Measurements from ENCODE around the gene DUSP6.

Gene DUSP6, protein sequence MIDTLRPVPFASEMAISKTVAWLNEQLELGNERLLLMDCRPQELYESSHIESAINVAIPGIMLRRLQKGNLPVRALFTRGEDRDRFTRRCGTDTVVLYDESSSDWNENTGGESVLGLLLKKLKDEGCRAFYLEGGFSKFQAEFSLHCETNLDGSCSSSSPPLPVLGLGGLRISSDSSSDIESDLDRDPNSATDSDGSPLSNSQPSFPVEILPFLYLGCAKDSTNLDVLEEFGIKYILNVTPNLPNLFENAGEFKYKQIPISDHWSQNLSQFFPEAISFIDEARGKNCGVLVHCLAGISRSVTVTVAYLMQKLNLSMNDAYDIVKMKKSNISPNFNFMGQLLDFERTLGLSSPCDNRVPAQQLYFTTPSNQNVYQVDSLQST

GRCh38 chr12:89352492-89353187 lies at the start of gene DUSP6:
DUSP6 (minus strand) TSS chr12:89352501; CDS start chr12:89352039, 462 bp downstream.
- DNase-seq (ENCODE audit: low read depth), result peak; percentile 75

DNA sequence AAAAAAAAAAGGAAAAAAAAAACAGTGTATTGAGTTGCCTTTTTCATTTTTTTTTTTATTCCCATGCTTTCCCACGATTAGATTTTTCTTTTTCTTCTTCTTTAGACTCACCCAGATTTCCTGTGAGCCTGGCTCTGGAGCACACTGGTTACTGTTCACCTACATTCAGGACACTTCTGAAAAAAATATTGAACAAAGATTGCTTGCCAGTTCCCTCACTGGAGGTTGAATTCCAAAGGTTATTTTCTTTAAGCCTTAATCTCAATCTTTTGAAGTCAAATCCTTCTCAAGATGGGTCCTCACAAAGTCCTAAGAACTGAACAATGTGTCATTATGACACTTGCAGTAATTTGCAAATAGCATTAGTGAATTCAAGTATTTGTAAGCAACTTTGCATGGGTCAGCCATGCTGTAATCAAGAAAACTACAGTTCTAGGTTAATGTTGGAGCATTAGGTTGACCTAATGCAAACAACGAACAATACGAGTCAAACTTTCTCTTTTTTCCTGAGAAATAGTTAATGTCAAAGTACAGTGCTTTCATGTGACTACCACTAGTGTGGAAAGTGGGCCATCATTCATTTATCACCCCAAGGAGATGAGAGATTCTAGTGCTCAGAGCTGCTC lies 49.2 kb upstream of the DUSP6 start:
- no peak for DNase-seq (ENCODE audit: low read depth)

DNA sequence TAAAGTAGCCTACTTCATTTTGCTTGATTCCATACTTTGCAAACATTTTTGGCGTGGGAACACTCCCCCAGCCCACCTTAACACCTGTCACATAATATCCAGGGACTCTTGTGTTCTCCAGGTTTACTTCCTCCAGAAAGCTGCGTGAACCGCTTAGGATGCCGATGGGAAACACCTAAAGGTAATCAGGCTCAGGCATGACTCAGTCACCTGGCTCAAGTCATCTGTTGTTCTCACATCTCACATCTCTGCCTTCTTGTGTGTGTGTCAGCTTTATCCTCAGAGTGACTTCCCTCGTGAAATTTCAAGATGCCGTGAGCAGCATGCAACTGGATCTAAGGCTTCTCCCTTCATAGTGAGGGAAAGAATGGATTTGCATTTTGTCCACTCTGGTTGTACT lies 48.1 kb upstream of the DUSP6 start:
- DNase-seq (ENCODE audit: low read depth), result no peak

GRCh38 chr12:89395712-89396111 lies 43.4 kb upstream of the DUSP6 start:
- DNase-seq (ENCODE audit: low read depth), result no peak

- DNase-seq (ENCODE audit: low read depth), result no peak
Observed at GRCh38 chr12:89393551-89394121, 41.3 kb upstream of the DUSP6 start.

- no peak for DNase-seq (ENCODE audit: low read depth)
Observed at GRCh38 chr12:89392391-89392790, 40.1 kb upstream of the DUSP6 start.

DNA sequence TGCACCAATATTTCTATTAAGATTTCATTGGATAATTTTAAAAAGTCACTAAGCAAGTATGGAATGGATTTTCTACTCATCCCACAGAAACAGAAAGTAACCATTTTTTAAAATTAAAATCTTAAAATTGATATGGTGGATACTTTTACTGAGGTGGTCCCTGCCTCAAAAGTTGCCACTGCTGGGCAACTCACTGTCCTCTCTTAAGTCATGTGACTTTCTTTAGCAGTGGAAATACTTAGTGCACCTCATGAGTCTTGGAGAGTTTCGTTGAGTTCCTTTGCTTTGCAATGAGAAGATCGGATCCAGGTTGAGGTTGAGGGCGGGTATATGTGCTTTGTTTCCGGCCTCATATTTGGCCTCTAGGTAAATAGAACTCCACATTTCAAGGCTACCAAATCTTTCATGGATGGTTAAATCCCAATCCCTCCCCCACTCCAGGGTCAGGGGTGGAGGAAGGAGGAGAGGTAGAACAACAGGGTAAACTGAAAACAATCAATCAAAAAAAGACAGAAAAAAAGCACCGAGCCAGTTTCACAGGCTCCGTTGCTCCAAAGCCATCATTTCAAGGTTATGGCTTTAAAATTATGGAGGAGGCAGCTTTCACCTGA lies 39.5 kb upstream of the DUSP6 start:
- no peak for DNase-seq (ENCODE audit: low read depth)

DNA sequence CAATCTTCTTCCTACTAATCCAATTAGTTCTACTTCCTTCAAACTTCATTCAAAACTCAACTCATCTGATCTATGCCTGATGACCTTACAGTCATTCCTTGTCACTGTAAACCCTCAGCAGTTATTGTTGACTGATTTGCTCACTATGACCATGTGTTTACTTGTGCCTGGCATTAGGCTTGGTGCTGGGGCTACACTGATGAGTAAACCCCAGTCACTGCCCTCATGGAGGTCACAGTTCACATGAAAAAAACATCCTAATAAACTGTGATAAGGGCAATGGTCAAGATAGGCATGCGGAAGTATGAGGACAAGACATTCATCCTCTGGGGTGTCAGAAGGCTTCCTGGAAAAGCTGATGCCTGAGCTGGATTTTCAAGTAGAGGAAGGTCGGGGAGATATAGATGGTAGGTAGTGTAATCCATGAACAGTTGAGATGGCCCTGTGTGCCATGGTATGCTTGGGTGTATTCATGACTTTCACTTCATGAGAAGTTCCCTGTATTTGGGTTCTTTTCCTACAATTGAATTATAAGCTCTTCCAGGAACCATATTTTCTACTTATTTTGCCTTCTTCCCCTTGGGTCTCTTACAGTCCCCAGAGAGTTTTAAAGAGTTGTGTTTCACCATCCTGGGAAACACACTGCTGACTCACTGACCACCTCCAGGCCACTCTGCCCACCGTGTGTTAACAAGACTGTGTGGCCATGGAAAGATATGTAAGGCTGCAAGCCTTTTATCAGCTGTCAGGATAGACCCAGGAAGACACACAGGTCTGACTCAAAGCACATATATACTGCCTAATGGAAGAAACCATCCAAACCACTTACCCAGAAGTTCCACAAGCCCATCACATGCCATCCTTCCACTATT lies 38.7 kb upstream of the DUSP6 start:
- no peak for DNase-seq (ENCODE audit: low read depth)

DNA sequence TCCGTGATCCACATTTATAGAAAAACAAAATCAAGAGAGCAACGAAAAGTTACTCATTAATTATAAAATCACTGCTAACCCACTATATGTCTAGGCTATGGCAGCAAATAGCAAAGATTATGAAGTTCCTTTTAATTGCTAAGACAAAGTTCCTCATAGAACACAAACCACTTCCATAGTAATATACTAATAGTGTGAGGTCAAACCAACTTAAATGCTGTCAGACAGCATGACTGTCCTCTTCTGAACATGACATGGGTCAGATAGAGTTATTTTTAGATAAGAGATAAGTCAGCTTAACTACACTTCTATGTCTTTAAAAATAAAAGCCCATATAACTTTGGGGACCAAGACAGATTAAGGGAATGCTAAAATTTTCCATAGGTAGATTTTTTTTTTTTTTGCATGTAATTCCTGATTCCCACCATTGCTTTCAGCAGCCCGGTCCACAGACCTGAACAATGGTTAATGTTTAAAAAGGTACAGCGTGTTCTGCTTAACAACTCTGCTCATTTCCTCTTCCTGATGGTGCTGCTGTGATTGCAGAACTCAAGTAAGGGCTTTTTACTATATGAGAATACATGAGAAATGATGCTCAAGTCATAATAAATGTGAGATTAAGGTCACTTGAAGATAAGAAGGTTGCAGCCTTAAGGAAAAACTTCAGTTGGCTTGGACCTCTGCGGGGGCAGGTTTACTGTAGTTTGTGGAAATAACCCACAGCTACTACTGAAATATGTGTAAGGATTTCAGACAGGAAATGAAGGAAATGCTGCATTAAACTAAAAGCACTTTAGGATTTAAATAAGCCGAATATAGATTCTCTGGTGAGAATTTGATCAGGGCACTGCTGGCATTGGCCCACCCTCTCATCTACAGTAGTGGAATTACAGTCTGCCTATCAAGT lies 37.7 kb upstream of the DUSP6 start:
- DNase-seq (ENCODE audit: low read depth), result no peak

DNA sequence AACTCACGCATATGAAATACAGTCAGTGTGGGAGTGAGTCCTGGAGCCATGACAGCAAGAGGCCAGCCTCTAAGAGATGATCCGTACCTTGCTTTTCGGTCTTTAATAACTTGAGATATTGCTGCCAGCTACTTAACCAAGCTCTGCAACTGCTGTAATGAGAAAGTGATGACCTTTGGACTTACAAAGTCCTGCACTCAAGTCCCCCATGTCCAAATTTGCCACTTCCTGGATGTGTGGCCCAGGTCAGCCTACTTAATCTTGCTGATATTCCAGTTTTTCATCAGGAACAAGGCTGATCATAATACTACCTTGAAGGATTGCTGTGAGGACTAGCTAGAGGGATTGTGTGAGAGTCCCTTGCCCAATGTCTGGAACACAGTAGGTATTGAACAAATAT lies 33.8 kb upstream of the DUSP6 start:
- no peak for DNase-seq (ENCODE audit: low read depth)

- DNase-seq (ENCODE audit: low read depth), result no peak
Observed at GRCh38 chr12:89384807-89385206, 32.5 kb upstream of the DUSP6 start.

- DNase-seq (ENCODE audit: low read depth), result no peak
Observed at GRCh38 chr12:89384050-89384758, 31.9 kb upstream of the DUSP6 start.

- DNase-seq (ENCODE audit: low read depth), result no peak
Observed at GRCh38 chr12:89383235-89384049, 31.1 kb upstream of the DUSP6 start.

DNA sequence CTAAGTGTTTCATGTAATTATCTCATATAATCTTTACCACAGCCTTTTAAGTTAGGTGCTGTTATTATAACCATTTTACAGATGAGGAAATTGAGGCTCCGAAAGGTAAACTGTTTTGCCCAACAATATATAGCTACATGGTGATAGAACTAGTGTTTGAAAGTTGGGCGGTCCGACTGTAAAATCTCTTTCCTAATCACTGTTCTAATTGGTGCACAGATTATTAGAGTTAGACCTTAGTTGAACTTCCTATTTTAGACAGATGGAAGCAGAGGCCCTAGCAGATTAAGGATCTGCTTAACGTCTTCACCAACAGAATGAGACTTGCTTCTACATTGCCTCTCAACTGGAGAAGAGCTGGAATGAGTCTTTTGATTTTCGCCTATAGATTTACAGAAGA lies 30.0 kb upstream of the DUSP6 start:
- no peak for DNase-seq (ENCODE audit: low read depth)

DNA sequence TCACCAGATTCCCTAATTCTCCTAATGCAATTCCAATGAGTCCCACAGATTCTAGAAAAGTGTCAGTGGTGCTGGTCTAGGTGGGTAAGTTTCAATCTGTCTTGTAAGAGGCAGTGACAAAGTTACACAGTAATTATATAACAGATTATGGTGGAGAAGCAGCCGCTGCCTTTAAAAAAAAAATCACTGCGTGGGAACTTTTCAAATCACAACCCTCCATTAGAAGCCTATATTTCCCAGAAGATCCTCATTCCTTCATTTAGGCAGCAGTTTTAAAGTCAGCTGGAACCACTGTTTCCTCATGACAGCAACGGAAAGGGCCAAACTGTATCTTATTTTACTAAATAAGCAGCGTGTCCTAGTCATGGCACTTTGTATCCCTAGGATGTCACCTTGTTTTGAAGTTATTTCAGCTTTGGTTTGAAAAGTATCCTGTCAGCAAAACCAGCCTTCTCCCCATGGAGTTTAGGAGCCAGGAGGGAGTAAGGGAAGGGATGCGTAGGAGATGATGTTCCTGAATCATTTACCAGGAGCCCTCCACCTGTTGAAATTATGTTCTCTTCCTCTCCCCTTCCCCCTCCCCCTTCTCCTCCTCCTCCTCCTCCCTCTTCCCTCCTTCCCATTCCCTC lies 27.7 kb upstream of the DUSP6 start:
- DNase-seq (ENCODE audit: low read depth), result no peak

DNA sequence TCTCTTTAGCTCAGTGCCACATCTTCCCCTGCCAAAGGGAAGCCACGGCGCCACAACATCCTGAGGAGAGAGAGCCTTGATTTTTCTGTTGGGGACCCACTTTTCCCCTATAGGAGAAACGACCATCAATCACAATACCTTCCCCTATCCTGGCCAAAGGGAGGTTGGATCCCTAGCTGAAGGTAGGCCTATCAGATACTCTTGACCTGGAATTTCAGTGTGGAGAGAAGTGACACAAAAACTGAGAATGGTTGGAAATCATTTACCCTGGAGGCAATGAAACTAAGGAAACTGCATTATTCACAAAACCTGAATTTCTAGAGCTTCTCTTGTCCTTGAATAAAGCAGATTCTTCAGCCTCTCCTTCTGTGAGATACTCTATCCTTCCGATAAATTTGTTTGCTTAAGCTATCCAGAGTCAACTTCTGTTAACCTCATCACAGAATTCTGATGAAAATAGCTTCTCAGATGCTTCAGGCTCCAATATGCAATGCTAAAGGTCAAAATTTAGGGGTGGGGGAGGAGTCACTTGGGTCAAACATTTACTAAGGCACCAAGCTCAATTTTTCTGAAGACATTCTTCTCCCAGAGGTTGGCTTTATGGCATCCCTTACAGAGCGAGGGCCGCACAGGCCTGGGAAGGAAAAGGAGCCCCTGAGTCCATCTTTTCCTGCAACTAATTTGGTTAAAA lies 27.0 kb upstream of the DUSP6 start:
- DNase-seq (ENCODE audit: low read depth), result no peak

DNA sequence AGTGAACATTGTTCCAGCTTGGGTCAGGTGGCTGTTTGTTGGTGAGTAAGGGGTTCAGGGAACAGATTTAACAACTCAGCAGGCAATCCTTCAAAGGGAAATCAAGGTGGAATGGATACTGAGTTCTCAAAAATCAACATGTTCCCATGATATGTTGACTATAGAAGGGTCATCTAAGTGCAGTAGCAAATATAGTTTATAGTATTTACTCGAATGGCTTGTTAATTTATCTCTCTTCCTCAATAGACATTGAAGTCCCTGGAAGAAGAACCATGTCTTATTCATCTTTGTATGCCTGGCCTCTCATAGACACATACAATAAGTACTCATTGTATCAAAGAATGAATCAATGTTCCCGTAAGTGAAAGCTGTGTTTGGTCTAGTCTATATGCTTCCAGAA lies 24.5 kb upstream of the DUSP6 start:
- no peak for DNase-seq (ENCODE audit: low read depth)

DNA sequence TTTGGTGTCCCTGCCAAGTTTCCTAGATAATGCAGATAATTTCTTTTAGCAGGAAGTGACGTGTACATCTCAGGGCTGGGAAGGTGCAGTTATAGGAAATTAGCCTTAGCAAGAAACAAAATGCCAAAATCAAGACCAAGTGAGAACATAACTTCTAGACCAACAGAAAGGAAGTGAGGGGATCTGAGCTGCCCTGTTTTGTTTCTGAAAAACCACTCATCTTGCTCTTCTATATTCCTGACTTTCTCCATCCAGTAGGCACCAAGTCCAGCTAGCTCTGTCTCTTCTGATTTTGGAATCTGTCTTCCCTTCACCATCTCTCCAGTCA lies 23.9 kb upstream of the DUSP6 start:
- DNase-seq (ENCODE audit: low read depth), result no peak

Data from stimulated activated CD4-positive, alpha-beta T cell treated with anti-CD3 and anti-CD28 coated beads, Interleukin-2, amount 100 ng/mL, for 4 hours (primary cell).